H9 (cell line): Measurements from ENCODE around the gene ZNF445. TPM values are rescaled to one million over a fixed set of nuclear protein-coding genes. Genes with fewer than 3 reads are reported as not detected.

ENCODE experiments used
- DNase-seq: peaks from one replicate; pipeline ENCODE4 v3.0.0-alpha.2; 2017
- H2AFZ ChIP-seq: one replicate; pipeline ENCODE4 v1.6.1; 2013; ENCODE audit warnings: mild to moderate bottlenecking, low read length, control low read depth, moderate library complexity
- H2AK5ac ChIP-seq: 2 replicates; pipeline ENCODE4 v1.6.1; 2013; ENCODE audit warnings: low read length, control low read depth, mixed read lengths; ENCODE audit not compliant: insufficient read length
- H2BK120ac ChIP-seq: one replicate; pipeline ENCODE4 v1.6.1; 2013; ENCODE audit warnings: low read depth, mild to moderate bottlenecking, low read length, control low read depth, inconsistent platforms; ENCODE audit not compliant: poor library complexity, severe bottlenecking
- H2BK12ac ChIP-seq: 2 replicates; pipeline ENCODE4 v1.6.1; 2013; ENCODE audit warnings: low read length, control low read depth, mixed read lengths, low read depth; ENCODE audit not compliant: insufficient read length
- H2BK15ac ChIP-seq: 2 replicates; pipeline ENCODE4 v1.6.1; 2013; ENCODE audit warnings: low read depth, low read length, control low read depth
- H2BK20ac ChIP-seq: one replicate; pipeline ENCODE4 v1.6.1; 2013; ENCODE audit warnings: low read depth, mild to moderate bottlenecking, low read length, control low read depth, inconsistent platforms; ENCODE audit not compliant: poor library complexity, severe bottlenecking
- H2BK5ac ChIP-seq: 2 replicates; pipeline ENCODE4 v1.6.1; 2013; ENCODE audit warnings: low read length, control low read depth, mixed read lengths; ENCODE audit not compliant: insufficient read length
- H3K14ac ChIP-seq: 2 replicates; pipeline ENCODE4 v1.6.1; 2013; ENCODE audit warnings: low read length, control low read depth; ENCODE audit not compliant: insufficient read depth
- H3K18ac ChIP-seq: 2 replicates; pipeline ENCODE4 v1.6.1; 2013; ENCODE audit warnings: low read depth, mild to moderate bottlenecking, mixed read lengths, low read length, control low read depth; ENCODE audit not compliant: insufficient read length
- H3K23ac ChIP-seq: 2 replicates; pipeline ENCODE4 v1.6.1; 2013; ENCODE audit warnings: low read length, control low read depth, mixed read lengths, low read depth; ENCODE audit not compliant: insufficient read length
- H3K23me2 ChIP-seq: 2 replicates; pipeline ENCODE4 v1.6.1; 2013; ENCODE audit warnings: low read depth, mild to moderate bottlenecking, mixed read lengths, low read length, control low read depth; ENCODE audit not compliant: insufficient read length, poor library complexity, severe bottlenecking
- H3K27ac ChIP-seq: 2 replicates; pipeline ENCODE4 v1.5.1; 2013; ENCODE audit warnings: low read length, control low read depth, mixed read lengths, low read depth; ENCODE audit not compliant: insufficient read length
- H3K27me3 ChIP-seq: 2 replicates; pipeline ENCODE4 v1.6.1; 2013; ENCODE audit warnings: low read length, control low read depth, inconsistent platforms; ENCODE audit not compliant: insufficient read depth
- H3K4ac ChIP-seq: 2 replicates; pipeline ENCODE4 v1.6.1; 2013; ENCODE audit warnings: low read depth, mild to moderate bottlenecking, control low read depth, inconsistent platforms, low read length, moderate library complexity
- H3K4me1 ChIP-seq: 2 replicates; pipeline ENCODE4 v1.6.1; 2013; ENCODE audit warnings: low read length, control low read depth, inconsistent platforms; ENCODE audit not compliant: insufficient read depth
- H3K4me2 ChIP-seq: 2 replicates; pipeline ENCODE4 v1.6.1; 2013; ENCODE audit warnings: low read length, control low read depth, mixed read lengths; ENCODE audit not compliant: insufficient read length, insufficient read depth
- H3K56ac ChIP-seq: 2 replicates; pipeline ENCODE4 v1.6.1; 2013; ENCODE audit warnings: low read depth, mild to moderate bottlenecking, mixed read lengths, low read length, control low read depth; ENCODE audit not compliant: insufficient read length
- H3K79me1 ChIP-seq: 2 replicates; pipeline ENCODE4 v1.6.1; 2013; ENCODE audit warnings: low read depth, mild to moderate bottlenecking, moderate library complexity, low read length, control low read depth, inconsistent platforms; ENCODE audit not compliant: insufficient read depth, poor library complexity, severe bottlenecking
- H3K79me2 ChIP-seq: 2 replicates; pipeline ENCODE4 v1.6.1; 2013; ENCODE audit warnings: low read length, control low read depth, inconsistent platforms; ENCODE audit not compliant: insufficient read depth
- H3K9ac ChIP-seq: 2 replicates; pipeline ENCODE4 v1.6.1; 2013; ENCODE audit warnings: low read length, control low read depth, mixed read lengths; ENCODE audit not compliant: insufficient read length; ENCODE audit errors: extremely low read depth
- H3K9me3 ChIP-seq: one replicate; pipeline ENCODE4 v1.6.1; 2013; ENCODE audit warnings: low read depth, low read length, inconsistent platforms; ENCODE audit not compliant: control insufficient read depth
- H3T11ph ChIP-seq: one replicate; pipeline ENCODE4 v1.6.1; 2013; ENCODE audit warnings: mild to moderate bottlenecking, low read length, control low read depth, inconsistent platforms
- H4K20me1 ChIP-seq: one replicate; pipeline ENCODE4 v1.6.1; 2013; ENCODE audit not compliant: control insufficient read depth, insufficient read length, insufficient read depth
- H4K5ac ChIP-seq: 2 replicates; pipeline ENCODE4 v1.6.1; 2013; ENCODE audit warnings: low read depth, mild to moderate bottlenecking, mixed read lengths, low read length, control low read depth; ENCODE audit not compliant: insufficient read length
- H4K8ac ChIP-seq: replicated peaks from 2 replicates; pipeline ENCODE4 v1.6.1; 2013; ENCODE audit warnings: low read length, control low read depth, mixed read lengths, low read depth; ENCODE audit not compliant: insufficient read length
- H4K91ac ChIP-seq: 2 replicates; pipeline ENCODE4 v1.6.1; 2013; ENCODE audit warnings: low read depth, mild to moderate bottlenecking, moderate library complexity, mixed read lengths, low read length, control low read depth; ENCODE audit not compliant: insufficient read length
- H3K27ac Mint-ChIP-seq, 3 experiments: 2 replicates in 2 of 3; 3 replicates in 1 of 3; pipeline ENCODE4 v1.8.0; 2020 to 2021; ENCODE audit warnings: mixed read lengths in 3 of 3, mild to moderate bottlenecking in 1 of 3, moderate library complexity in 1 of 3
- H3K27me3 Mint-ChIP-seq: 2 replicates; pipeline ENCODE4 v1.8.0; 2021; ENCODE audit warnings: low read depth, mild to moderate bottlenecking, moderate library complexity, mixed read lengths
- H3K36me3 Mint-ChIP-seq, 3 experiments: 2 replicates in 2 of 3; 3 replicates in 1 of 3; pipeline ENCODE4 v1.8.0; 2020 to 2021; ENCODE audit warnings: low read depth in 3 of 3, mixed read lengths in 3 of 3; ENCODE audit not compliant: insufficient read depth in 1 of 3
- H3K4me1 Mint-ChIP-seq, 2 experiments: 2 replicates each; pipeline ENCODE4 v1.8.0; 2020; ENCODE audit warnings: mixed read lengths in 2 of 2
- H3K4me3 Mint-ChIP-seq, 2 experiments: 2 replicates in 1 of 2; 3 replicates in 1 of 2; pipeline ENCODE4 v1.8.0; 2020 to 2021; ENCODE audit warnings: mild to moderate bottlenecking in 2 of 2, mixed read lengths in 2 of 2, moderate library complexity in 1 of 2
- H3K9me3 Mint-ChIP-seq, 2 experiments: 2 replicates in 1 of 2; 3 replicates in 1 of 2; pipeline ENCODE4 v1.8.0; 2020; ENCODE audit warnings: mild to moderate bottlenecking in 2 of 2, mixed read lengths in 2 of 2, moderate library complexity in 1 of 2
- WGBS: extraction: QIAGEN DNeasy Blood & Tissue Kit; methylation state at CpG from one replicate; pipeline ENCODE4 v1.1.7; 2013; ENCODE audit warnings: missing lambda C conversion rate, low lambda C conversion rate, mixed read lengths; ENCODE audit not compliant: insufficient read length; ENCODE audit errors: extremely low coverage; 5-methylcytosine and 5-hydroxymethylcytosine counted together
- total RNA-seq: library from RNA; stranded (reverse); gene quantifications from 2 replicates; pipeline ENCODE4 v1.2.1, GENCODE V29; 2021
- TF ChIP-seq, protein P1 (sequence below): fragments of 200-600 bp; sonication (generic); conservative IDR thresholded peaks from 3 replicates; pipeline ENCODE4 v1.8.0; 2021; ENCODE audit warnings: antibody characterized with exemption, mild to moderate bottlenecking

Gene ZNF445
- total RNA-seq, 1 experiment from 2014 or later: 26.0 TPM

DNA sequence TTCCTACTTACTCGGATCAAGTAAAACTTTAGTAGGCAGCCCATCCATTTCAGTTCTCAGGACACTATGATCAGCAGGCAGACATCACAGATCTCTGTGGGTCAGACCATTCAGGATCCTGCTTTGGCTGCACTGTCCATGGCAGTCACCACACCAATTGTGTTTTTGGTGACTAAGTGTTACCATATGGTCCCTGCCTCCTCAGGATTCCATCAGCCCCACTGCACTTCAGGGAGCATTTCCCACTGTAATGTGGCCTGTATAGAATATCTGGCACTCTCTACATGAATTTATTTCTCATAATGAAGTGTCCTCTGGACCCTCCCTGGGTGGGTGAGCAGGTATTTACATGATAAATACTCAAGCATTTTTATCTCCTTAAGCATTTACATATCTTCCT, 41.3 kb downstream of the ZNF445 start:
- H3K79me1 ChIP-seq: no peaks in the 10 kb centered on the region
- H3K4me1 ChIP-seq: no peaks in the 10 kb centered on the region
- no peak overlapping the region for H3T11ph ChIP-seq
- Mint-ChIP-seq H3K9me3 (no peaks in the 10 kb centered on the region), H3K36me3 (peaks cover 2 to 8% (median 6%) of the 10 kb centered on the region in 3 experiments; a peak in 6 of 7 replicates), H3K4me1 (peaks cover 6% of the 10 kb centered on the region in 2 experiments), H3K27me3 (peaks cover 1% of the 10 kb centered on the region; the same call in 1 of the 2 replicates), H3K27ac (0 out of 7 replicates have a peak overlapping the region, but pooled peaks of 1 of the 3 experiments have one; percentile 77), H3K4me3 (no peak overlapping the region)
- no peak for DNase-seq
- H2BK5ac ChIP-seq: no peak overlapping the region
- no peak overlapping the region for H3K56ac ChIP-seq
- no peak overlapping the region for H3K27ac ChIP-seq
- no peaks in the 10 kb centered on the region for H3K79me2 ChIP-seq
- H4K20me1 ChIP-seq: no peaks in the 10 kb centered on the region
- H2BK12ac ChIP-seq: no peak overlapping the region
- no peak overlapping the region for H3K9ac ChIP-seq
- no peak overlapping the region for H3K23ac ChIP-seq
- H3K27me3 ChIP-seq: no peaks in the 10 kb centered on the region
- TF ChIP-seq, protein P1, sequence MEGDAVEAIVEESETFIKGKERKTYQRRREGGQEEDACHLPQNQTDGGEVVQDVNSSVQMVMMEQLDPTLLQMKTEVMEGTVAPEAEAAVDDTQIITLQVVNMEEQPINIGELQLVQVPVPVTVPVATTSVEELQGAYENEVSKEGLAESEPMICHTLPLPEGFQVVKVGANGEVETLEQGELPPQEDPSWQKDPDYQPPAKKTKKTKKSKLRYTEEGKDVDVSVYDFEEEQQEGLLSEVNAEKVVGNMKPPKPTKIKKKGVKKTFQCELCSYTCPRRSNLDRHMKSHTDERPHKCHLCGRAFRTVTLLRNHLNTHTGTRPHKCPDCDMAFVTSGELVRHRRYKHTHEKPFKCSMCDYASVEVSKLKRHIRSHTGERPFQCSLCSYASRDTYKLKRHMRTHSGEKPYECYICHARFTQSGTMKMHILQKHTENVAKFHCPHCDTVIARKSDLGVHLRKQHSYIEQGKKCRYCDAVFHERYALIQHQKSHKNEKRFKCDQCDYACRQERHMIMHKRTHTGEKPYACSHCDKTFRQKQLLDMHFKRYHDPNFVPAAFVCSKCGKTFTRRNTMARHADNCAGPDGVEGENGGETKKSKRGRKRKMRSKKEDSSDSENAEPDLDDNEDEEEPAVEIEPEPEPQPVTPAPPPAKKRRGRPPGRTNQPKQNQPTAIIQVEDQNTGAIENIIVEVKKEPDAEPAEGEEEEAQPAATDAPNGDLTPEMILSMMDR: no peak
- no peak overlapping the region for H3K4ac ChIP-seq
- no peak overlapping the region for H2AFZ ChIP-seq
- no CpG with 5 or more reads among the region's 1 CpG for WGBS
- no peak overlapping the region for H4K8ac ChIP-seq
- no peak overlapping the region for H2BK15ac ChIP-seq
- H3K9me3 ChIP-seq: no peaks in the 10 kb centered on the region
- H2AK5ac ChIP-seq: no peak overlapping the region
- H3K4me2 ChIP-seq: no peak overlapping the region
- H4K91ac ChIP-seq: no peak overlapping the region
- no peak overlapping the region for H3K14ac ChIP-seq
- no peak overlapping the region for H2BK120ac ChIP-seq
- H3K18ac ChIP-seq: no peak overlapping the region
- no peak overlapping the region for H2BK20ac ChIP-seq
- H3K23me2 ChIP-seq: no peaks in the 10 kb centered on the region
- H4K5ac ChIP-seq: no peak overlapping the region
